Peyer's patch (tissue), 4 donors: ENCODE data around the gene LENG9. TPM values are rescaled to one million over a fixed set of nuclear protein-coding genes. Genes with fewer than 3 reads are reported as not detected.

Source experiments
- DNase-seq, 3 donors: peaks; one replicate each; pipeline ENCODE4 v3.0.0-alpha.2; 2017 to 2019
- H3K27ac ChIP-seq, 4 donors: fragments of 200-600 bp; sonication (generic); one replicate each; pipeline ENCODE4 v1.5.1; 2016 to 2019
- H3K27me3 ChIP-seq, 2 donors: fragments of 200-600 bp; sonication (generic); one replicate each; pipeline ENCODE4 v1.5.1; 2019
- H3K36me3 ChIP-seq, 3 donors: fragments of 200-600 bp; sonication (generic); one replicate each; pipeline ENCODE4 v1.5.1; 2016 to 2019
- H3K4me1 ChIP-seq, 4 donors: fragments of 200-600 bp; sonication (generic); one replicate each; pipeline ENCODE4 v1.5.1; 2016 to 2019
- H3K4me3 ChIP-seq, 4 donors: fragments of 200-600 bp; sonication (generic); 1 replicate in 3 of 4; 2 replicates in 1 of 4; pipeline ENCODE4 v1.5.1; 2016 to 2019; ENCODE audit warnings: mild to moderate bottlenecking in 1 of 4
- H3K9me3 ChIP-seq, 4 donors: fragments of 200-600 bp; sonication (generic); one replicate each; pipeline ENCODE4 v1.5.1; 2016 to 2019; ENCODE audit warnings: mild to moderate bottlenecking in 1 of 4
- CTCF ChIP-seq, 6 experiments: fragments of 450-650 bp in 4 of 6; fragments of 200-600 bp in 2 of 6; sonication (generic) in 1 of 6; IDR thresholded peaks; one replicate each; pipeline ENCODE4 v1.5.1; 2017 to 2019; ENCODE audit warnings: antibody characterized with exemption in 6 of 6, mild to moderate bottlenecking in 3 of 6, moderate library complexity in 1 of 6
- POLR2A ChIP-seq, 2 donors: fragments of 450-650 bp; IDR thresholded peaks; one replicate each; pipeline ENCODE4 v1.5.1; 2017; ENCODE audit warnings: antibody characterized with exemption in 2 of 2, mild to moderate bottlenecking in 2 of 2, moderate library complexity in 2 of 2
- total RNA-seq, 4 donors: library from RNA; depleted of rRNA; stranded (reverse); fragments of >200 nt; gene quantifications; one replicate each; pipeline ENCODE4 v1.1.0, GENCODE V29; 2016

LENG9 gene
- total RNA-seq, 4 donors from 2014 or later: 11.0 to 18.9 (median 15.8) TPM

- Histone ChIP-seq H3K4me1 (peaks cover 0 to 9% (median under 1%) of the 10 kb centered on the region in 4 donors), H3K9me3 (no peaks in the 10 kb centered on the region), H3K4me3 (no peak overlapping the region), H3K36me3 (no peaks in the 10 kb centered on the region), H3K27ac (peak overlapping the region in 1 of 4 donors; percentile 28), H3K27me3 (no peaks in the 10 kb centered on the region)
- peak in 1 of 3 donors; percentile 63 for DNase-seq
- peak in 3 of 6 experiments; percentile 53 to 62 (median 56) for TF ChIP-seq CTCF (IDR thresholded peaks at IDR 0.05)
- no peak for TF ChIP-seq POLR2A (IDR thresholded peaks at IDR 0.05)
Measured at GRCh38 chr19:54477650-54478049, 14.1 kb upstream of the LENG9 start.

GRCh38 chr19:54475706-54476105 is 12.1 kb upstream of the LENG9 start:
- peaks cover 0 to 9% (median 0%) of the 10 kb centered on the region in 4 donors for H3K4me1 ChIP-seq
- H3K4me3 ChIP-seq: no peak overlapping the region
- no peaks in the 10 kb centered on the region for H3K9me3 ChIP-seq
- H3K27ac ChIP-seq: no peak overlapping the region
- H3K27me3 ChIP-seq: no peaks in the 10 kb centered on the region
- no peaks in the 10 kb centered on the region for H3K36me3 ChIP-seq
- TF ChIP-seq POLR2A (IDR thresholded peaks at IDR 0.05): no peak
- TF ChIP-seq CTCF (IDR thresholded peaks at IDR 0.05): no peak
- no peak for DNase-seq

GRCh38 chr19:54473892-54474372 is 10.4 kb upstream of the LENG9 start:
- Histone ChIP-seq H3K4me1 (peaks cover 0 to 18% (median 0%) of the 10 kb centered on the region in 4 donors), H3K9me3 (no peaks in the 10 kb centered on the region), H3K27ac (peak overlapping the region; percentile 27 to 95 (median 73)), H3K4me3 (peak overlapping the region in 2 of 4 donors; percentile 53 to 72), H3K36me3 (no peaks in the 10 kb centered on the region), H3K27me3 (no peaks in the 10 kb centered on the region)
- DNase-seq: no peak
- TF ChIP-seq CTCF (IDR thresholded peaks at IDR 0.05): no peak
- no peak for TF ChIP-seq POLR2A (IDR thresholded peaks at IDR 0.05)

- TF ChIP-seq CTCF (IDR thresholded peaks at IDR 0.05) (no peak), POLR2A (IDR thresholded peaks at IDR 0.05) (peak; percentile 25 to 79)
- Histone ChIP-seq H3K4me1 (peaks cover 0 to 24% (median 0%) of the 10 kb centered on the region in 4 donors), H3K36me3 (no peaks in the 10 kb centered on the region), H3K27me3 (no peaks in the 10 kb centered on the region), H3K4me3 (peak within 1 kb of the TSS in 3 of 4 donors; percentile 17 to 72 (median 53)), H3K27ac (peak within 1 kb of the TSS; percentile 27 to 95 (median 73)), H3K9me3 (no peaks in the 10 kb centered on the region)
- DNase-seq: peak in 2 of 3 donors; percentile 80 to 83
Measured at GRCh38 chr19:54473071-54473891, 9.7 kb upstream of the LENG9 start, which contains the start of gene CDC42EP5. TSS of gene CDC42EP5 (minus strand) at chr19:54473296. CDS start at chr19:54465547, 7,749 bp downstream.

- H3K27ac ChIP-seq: peak overlapping the region; percentile 66 to 99 (median 89)
- TF ChIP-seq POLR2A (IDR thresholded peaks at IDR 0.05) (peak; percentile 5 to 24), CTCF (IDR thresholded peaks at IDR 0.05) (no peak)
- no peaks in the 10 kb centered on the region for H3K27me3 ChIP-seq
- H3K4me3 ChIP-seq: peak overlapping the region; percentile 35 to 71 (median 48)
- H3K36me3 ChIP-seq: no peaks in the 10 kb centered on the region
- H3K4me1 ChIP-seq: peaks cover 0 to 32% (median 0%) of the 10 kb centered on the region in 4 donors
- DNase-seq: peak in 1 of 3 donors; percentile 77
- H3K9me3 ChIP-seq: no peaks in the 10 kb centered on the region
Measured at GRCh38 chr19:54470991-54471782, 7.6 kb upstream of the LENG9 start.
